ENCODE measurements around the gene KLHDC10. TPM values are rescaled to one million over a fixed set of nuclear protein-coding genes. Genes with fewer than 3 reads are reported as not detected.
"Not testable (repeated sequence)": the region's sequence is repeated elsewhere in the genome, so short reads cannot be mapped to it uniquely, and the experiment has no call there.

KLHDC10 gene
- total RNA-seq, 4 donors from 2014 or later = 19.1 to 23.6 (median 19.9) TPM

- no peak for DNase-seq (ENCODE audit: extremely low spot score)
- H3K4me1 ChIP-seq = no peaks in the 10 kb centered on the region
- no peak overlapping the region for H3K27ac ChIP-seq (replicated peaks in 1 of 4)
- peaks cover 13 to 86% (median 62%) of the 10 kb centered on the region in 4 donors for H3K36me3 ChIP-seq
- intact Hi-C loops (cut with DNase I) = no loop called here
- TF ChIP-seq POLR2AphosphoS5 (IDR thresholded peaks at IDR 0.05) = no peak
- TF ChIP-seq CTCF (IDR thresholded peaks at IDR 0.05) = no peak
- TF ChIP-seq EP300 (IDR thresholded peaks at IDR 0.05) = no peak
- no peak for TF ChIP-seq POLR2A (IDR thresholded peaks at IDR 0.05; ENCODE audit: low read depth)
- no peaks in the 10 kb centered on the region for H3K27me3 ChIP-seq
- WGBS = 100% methylated on average over 2 of the region's 2 CpGs
- H3K4me3 ChIP-seq = no peak overlapping the region
- no peaks in the 10 kb centered on the region for H3K9me3 ChIP-seq
These were observed 109.3 kb downstream of the KLHDC10 start for GRCh38 chr7:130179631-130180030.

GRCh38 chr7:130180571-130181262 is 110.4 kb downstream of the KLHDC10 start:
- no peaks in the 10 kb centered on the region for H3K9me3 ChIP-seq
- no peaks in the 10 kb centered on the region for H3K27me3 ChIP-seq
- no peak overlapping the region for H3K4me3 ChIP-seq
- intact Hi-C loops (cut with DNase I) = no loop called here
- H3K27ac ChIP-seq (replicated peaks in 1 of 4) = no peak overlapping the region
- TF ChIP-seq EP300 (IDR thresholded peaks at IDR 0.05) (no peak), POLR2A (IDR thresholded peaks at IDR 0.05; ENCODE audit: low read depth) (no peak), POLR2AphosphoS5 (IDR thresholded peaks at IDR 0.05) (no peak), CTCF (IDR thresholded peaks at IDR 0.05) (no peak)
- no peaks in the 10 kb centered on the region for H3K4me1 ChIP-seq
- WGBS = 92% methylated on average over 9 of the region's 9 CpGs
- peaks cover 17 to 86% (median 62%) of the 10 kb centered on the region in 4 donors for H3K36me3 ChIP-seq
- DNase-seq (ENCODE audit: extremely low spot score) = no peak

- H3K4me1 ChIP-seq = no peaks in the 10 kb centered on the region
- H3K9me3 ChIP-seq = no peaks in the 10 kb centered on the region
- intact Hi-C loops (cut with DNase I) = no loop called here
- H3K27ac ChIP-seq (replicated peaks in 1 of 4) = no peak overlapping the region
- peaks cover 17 to 85% (median 62%) of the 10 kb centered on the region in 4 donors for H3K36me3 ChIP-seq
- H3K27me3 ChIP-seq = no peaks in the 10 kb centered on the region
- TF ChIP-seq POLR2AphosphoS5 (IDR thresholded peaks at IDR 0.05) = no peak
- TF ChIP-seq EP300 (IDR thresholded peaks at IDR 0.05) = no peak
- TF ChIP-seq CTCF (IDR thresholded peaks at IDR 0.05) = no peak
- no peak for TF ChIP-seq POLR2A (IDR thresholded peaks at IDR 0.05; ENCODE audit: low read depth)
- no peak overlapping the region for H3K4me3 ChIP-seq
- 96% methylated on average over 2 of the region's 2 CpGs for WGBS
- no peak for DNase-seq (ENCODE audit: extremely low spot score)
These were observed 110.9 kb downstream of the KLHDC10 start for GRCh38 chr7:130181263-130181605.

GRCh38 chr7:130182990-130183389 is 112.7 kb downstream of the KLHDC10 start:
- Histone ChIP-seq H3K27ac (replicated peaks in 1 of 4) (no peak overlapping the region), H3K36me3 (peaks cover 17 to 69% (median 50%) of the 10 kb centered on the region in 4 donors), H3K9me3 (no peaks in the 10 kb centered on the region), H3K4me3 (no peak overlapping the region), H3K27me3 (no peaks in the 10 kb centered on the region), H3K4me1 (no peaks in the 10 kb centered on the region)
- no peak for DNase-seq (ENCODE audit: extremely low spot score)
- 74% methylated on average over 2 of the region's 2 CpGs for WGBS
- intact Hi-C loops (cut with DNase I) = no loop called here
- TF ChIP-seq EP300 (IDR thresholded peaks at IDR 0.05) (no peak), POLR2AphosphoS5 (IDR thresholded peaks at IDR 0.05) (no peak), CTCF (IDR thresholded peaks at IDR 0.05) (no peak), POLR2A (IDR thresholded peaks at IDR 0.05; ENCODE audit: low read depth) (no peak)

- H3K27ac ChIP-seq (replicated peaks in 1 of 4); H3K9me3 ChIP-seq; DNase-seq (ENCODE audit: extremely low spot score); intact Hi-C loops (cut with DNase I); H3K4me3 ChIP-seq; H3K4me1 ChIP-seq; H3K27me3 ChIP-seq: not testable (repeated sequence)
- peaks cover 17 to 61% (median 50%) of the 10 kb centered on the region in 4 donors for H3K36me3 ChIP-seq
- 89% methylated on average over 5 of the region's 5 CpGs for WGBS
These were observed 114.0 kb downstream of the KLHDC10 start for GRCh38 chr7:130184349-130184748.

Small RNAs within 50 kb of the gene (small RNA-seq; reads per million reads assigned to genes)
- gene RNA5SP245 = 0 reads per million in 3 donors

Other genes starting within 250 kb of the KLHDC10 start
- 100 to 1,000 TPM in 1 of 4 donors, 10 to 100 TPM in 3; 68.3 to 123 (median 91.4) TPM for gene UBE2H, start 117.6 kb upstream of the KLHDC10 start, total RNA-seq
- 10 to 100 TPM in 2 of 4 donors, 1 to 10 TPM in 2; 9.1 to 17.9 (median 10.5) TPM for gene ZC3HC1, start 19.2 kb upstream of the KLHDC10 start, total RNA-seq
- gene TMEM209, start 134.9 kb downstream of the KLHDC10 start, total RNA-seq = 1 to 10 TPM; 6.8 to 8.7 (median 8.0) TPM
- gene SSMEM1, start 137.3 kb downstream of the KLHDC10 start, total RNA-seq = not detected
- not detected for gene CPA2, start 196.3 kb downstream of the KLHDC10 start, total RNA-seq
- gene CPA4, start 222.6 kb downstream of the KLHDC10 start, total RNA-seq = not detected